Right lung (tissue), 5 donors: ENCODE measurements around the gene ADIPOR1. TPM values are rescaled to one million over a fixed set of nuclear protein-coding genes. Genes with fewer than 3 reads are reported as not detected.
"Not testable (repeated sequence)": the region's sequence is repeated elsewhere in the genome, so short reads cannot be mapped to it uniquely, and the experiment has no call there.

ENCODE experiments used
- DNase-seq, 2 donors: peaks; one replicate each; pipeline ENCODE4 v3.0.0-alpha.2; 2013
- polyA plus RNA-seq, 5 donors: library from polyadenylated mRNA; unstranded; fragments of 120-200 nt; gene quantifications; one replicate each; pipeline versions ENCODE4 v1.2.1 to v1.2.3, GENCODE V29; 2013; ENCODE audit warnings: inconsistent platforms in 1 of 5, low replicate concordance in 1 of 5; ENCODE audit not compliant: insufficient read length in 5 of 5, insufficient read depth in 1 of 5

The ADIPOR1 gene
- polyA plus RNA-seq, 5 donors, result 65.9 to 73.2 (median 68.1) TPM

- DNase-seq, result no peak
Observed at GRCh38 chr1:202941372-202941771, 16.7 kb downstream of the ADIPOR1 start.

DNA sequence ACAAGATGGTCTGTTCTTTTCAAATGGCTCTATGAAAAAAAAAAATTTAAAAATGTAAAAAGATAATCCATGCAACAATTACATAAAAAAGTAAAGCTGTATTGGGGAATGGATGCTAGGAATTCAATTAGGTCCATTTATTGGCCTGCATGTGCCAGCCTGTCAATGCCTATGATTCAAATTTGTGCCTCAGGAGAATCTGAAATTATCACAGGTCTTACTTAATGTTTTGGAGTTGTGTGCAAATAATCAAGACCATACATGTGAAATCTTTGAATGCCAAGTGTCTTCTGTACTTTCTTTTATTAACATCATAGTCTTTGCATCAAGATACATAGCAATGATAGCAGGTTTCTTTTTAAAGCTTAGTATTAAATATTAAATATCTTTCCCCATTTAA lies 17.6 kb downstream of the ADIPOR1 start:
- no peak for DNase-seq

DNA sequence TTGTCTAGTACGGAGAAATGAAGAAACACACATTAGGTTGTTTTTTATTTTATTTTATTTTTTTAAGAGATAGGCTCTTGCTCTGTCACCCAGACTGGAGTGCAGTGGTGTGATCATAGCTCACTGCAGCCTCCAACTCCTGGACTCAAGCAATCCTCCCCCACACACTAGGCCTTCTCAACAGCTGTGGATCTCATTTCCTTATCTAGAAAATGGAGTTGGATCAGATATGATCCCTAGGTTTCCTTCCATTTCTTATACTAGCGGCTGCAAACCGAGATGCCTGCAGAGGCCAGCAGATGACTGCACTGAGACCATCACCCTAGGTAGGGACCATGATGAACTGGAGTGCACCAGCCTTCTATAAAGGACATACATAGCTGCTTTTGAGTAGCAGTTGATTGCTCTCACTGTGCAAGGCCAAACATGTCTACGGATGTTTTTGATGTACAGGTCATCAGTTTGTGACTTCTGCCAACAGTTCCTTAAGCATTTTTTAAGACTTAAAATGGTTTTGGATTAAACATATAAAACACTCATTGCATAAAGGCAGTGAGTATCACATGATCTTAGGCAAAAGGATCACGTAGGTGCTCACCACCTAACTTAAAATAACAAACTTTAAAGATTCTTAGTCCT lies 19.7 kb downstream of the ADIPOR1 start:
- no peak for DNase-seq

GRCh38 chr1:202936409-202936808 lies 21.7 kb downstream of the ADIPOR1 start:
- not testable (repeated sequence) for DNase-seq

DNA sequence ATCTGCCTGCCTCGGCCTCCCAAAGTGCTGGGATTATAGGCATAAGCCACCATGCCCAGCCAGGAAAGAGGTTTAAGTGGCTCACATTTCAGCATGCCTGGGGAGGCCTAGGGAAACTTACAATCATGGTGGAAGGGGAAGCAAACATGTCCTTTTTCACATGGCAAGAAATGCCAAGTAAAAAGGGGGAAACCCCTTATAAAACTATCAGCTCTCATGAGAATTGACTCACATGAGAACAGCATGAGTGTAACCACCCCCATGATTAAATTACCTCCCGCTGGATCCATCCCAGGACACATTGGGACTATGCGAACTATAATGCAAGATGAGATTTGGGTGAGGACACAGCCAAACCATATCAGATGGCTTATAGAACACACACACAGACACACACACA lies 22.3 kb downstream of the ADIPOR1 start:
- no peak for DNase-seq

DNA sequence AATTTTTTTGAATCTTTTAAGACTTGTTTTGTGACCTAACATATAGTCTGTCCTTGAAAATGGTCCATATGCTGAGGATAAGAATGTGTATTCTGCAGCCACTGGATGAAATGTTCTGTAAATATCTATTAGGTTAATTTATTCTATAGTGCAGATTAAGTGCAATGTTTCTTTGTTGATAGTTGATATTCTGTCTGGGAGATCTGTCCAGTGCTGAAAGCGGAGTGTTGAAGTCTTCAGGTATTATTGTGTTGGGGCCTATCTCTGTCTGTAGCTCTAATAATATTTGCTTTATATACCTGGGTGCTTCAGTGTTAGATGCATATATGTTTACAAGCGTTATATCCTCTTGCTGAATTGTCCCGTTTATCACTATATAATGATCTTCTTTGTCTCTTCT lies 23.4 kb downstream of the ADIPOR1 start:
- DNase-seq, result no peak

- no peak for DNase-seq
Observed at GRCh38 chr1:202932476-202932875, 25.6 kb downstream of the ADIPOR1 start.

DNA sequence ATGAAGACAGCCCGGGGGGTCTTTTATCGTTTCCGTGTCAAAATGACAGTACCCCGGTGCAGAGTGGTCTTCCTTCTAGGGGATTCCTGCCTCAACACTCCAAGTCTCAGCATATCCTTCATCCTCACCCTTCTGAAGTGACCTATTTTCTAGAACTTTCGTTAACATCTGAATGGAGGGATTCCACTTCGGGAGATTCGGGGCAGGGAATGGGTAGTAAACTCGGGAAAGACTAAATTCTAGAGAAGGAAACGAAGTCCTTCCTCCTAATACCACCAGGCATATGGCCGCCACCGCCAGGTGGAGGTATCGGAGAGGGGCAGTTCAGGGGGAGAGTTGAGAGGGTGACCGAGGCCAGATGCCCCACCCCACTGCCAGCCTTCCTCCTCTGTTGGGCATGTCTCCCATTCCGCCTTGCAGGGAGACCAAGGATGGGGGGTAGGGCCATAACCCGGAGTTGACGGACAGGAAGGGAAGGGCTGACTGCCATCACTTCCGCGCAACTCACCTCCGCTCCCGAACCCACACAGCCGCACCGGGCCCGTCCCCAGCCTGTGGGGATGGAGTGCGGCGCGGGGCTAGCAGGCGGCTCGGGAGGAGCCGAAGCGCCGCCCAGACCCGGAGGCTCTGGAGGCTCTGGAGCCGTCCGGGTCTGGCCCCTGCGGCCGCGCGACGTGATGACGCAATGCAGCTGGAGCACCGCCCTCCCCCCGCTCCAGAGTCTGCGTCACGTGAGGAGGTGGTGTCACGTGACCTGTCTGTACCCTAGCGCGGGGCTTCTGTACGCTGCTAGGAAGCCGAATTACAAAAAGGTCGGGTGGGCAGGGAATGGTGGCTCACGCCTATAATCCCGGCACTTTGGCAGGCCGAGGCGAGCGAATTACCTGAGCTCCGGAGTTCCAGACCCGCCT lies 31.3 kb downstream of the ADIPOR1 start, which contains the start of gene KLHL12:
Gene KLHL12 (minus strand): TSS at position 654 of the 911 bp plus-strand sequence. CDS start 2,072 bp downstream, outside the sequence.
- DNase-seq, result peak; percentile 97

GRCh38 chr1:202923533-202923932 lies 34.6 kb downstream of the ADIPOR1 start:
- DNase-seq, result no peak

DNA sequence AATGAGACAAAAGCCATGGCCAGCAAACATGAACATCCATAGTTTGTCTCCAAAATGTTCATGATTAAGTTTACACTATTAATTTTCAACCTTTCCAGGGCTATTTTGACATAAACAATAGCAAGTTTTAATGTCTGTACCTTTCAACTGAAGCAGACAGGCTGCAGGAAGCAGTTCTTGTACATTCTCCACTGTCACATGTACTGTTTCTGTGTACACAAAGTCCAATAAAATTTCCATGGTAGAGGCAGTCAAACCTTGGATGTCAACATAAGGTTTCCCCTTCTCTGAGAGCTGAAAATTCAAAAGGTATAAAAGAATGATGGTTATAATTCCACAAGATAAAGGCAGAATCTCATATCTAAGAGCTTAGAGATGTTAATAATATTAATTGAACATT lies 38.5 kb downstream of the ADIPOR1 start:
- DNase-seq, result no peak

GRCh38 chr1:202915146-202915545 lies 43.0 kb downstream of the ADIPOR1 start:
- DNase-seq, result no peak

DNA sequence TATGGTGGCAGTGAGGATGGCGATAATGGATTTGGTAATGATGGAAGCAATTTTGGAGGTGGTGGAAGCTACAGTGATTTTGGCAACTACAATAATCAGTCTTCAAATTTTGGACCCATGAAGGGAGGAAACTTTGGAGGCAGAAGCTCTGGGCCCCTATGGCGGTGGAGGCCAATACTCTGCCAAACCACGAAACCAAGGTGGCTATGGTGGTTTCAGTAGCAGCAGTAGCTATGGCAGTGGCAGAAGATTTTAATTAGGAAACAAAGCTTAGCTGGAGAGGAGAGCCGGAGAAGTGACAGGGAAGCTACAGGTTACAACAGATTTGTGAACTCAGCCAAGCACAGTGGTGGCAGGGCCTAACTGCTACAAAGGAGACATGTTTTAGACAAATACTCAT lies 45.6 kb downstream of the ADIPOR1 start:
- not testable (repeated sequence) for DNase-seq

GRCh38 chr1:202909494-202909893 lies 48.6 kb downstream of the ADIPOR1 start:
- no peak for DNase-seq

DNA sequence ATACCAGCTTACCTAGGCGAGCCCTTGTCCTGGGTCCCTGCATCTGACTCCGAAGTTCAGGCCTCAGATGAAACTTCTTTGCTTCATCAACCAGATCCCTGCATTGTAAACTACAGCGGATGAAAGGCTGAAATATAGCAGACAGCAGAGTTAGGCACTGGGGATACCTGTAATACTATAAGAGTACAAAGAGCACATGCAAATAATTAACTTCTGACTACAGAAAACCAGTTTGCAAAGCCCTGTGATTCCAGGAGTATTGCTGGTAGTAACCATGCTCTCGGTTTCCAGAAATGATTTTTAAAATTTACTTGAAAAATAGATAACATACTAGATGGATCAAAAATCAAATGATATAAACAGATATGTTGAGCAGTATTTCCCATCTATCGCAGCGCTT lies 49.1 kb downstream of the ADIPOR1 start:
- DNase-seq, result no peak

- DNase-seq, result no peak
Observed at GRCh38 chr1:202905331-202905730, 52.8 kb downstream of the ADIPOR1 start.

- DNase-seq, result not testable (repeated sequence)
Observed at GRCh38 chr1:202903808-202904207, 54.3 kb downstream of the ADIPOR1 start.

DNA sequence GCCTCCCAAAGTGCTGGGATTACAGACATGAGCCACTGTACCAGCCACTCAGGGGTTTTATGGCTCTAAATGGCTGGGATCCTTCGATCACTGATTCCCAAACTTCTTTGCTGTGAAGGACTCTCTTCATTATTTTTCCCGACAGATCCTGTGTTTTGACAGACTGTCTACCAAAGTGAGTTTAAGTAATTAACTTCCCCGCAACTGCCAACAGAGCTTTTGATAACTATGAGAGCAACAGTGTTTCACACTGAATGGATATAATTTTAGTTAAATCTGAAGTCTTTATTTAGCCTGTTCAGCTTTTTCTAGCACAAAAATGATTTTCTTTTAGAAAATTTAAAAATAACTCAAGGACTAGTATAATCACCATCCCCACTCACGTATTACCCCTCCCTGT lies 56.6 kb downstream of the ADIPOR1 start:
- DNase-seq, result no peak

GRCh38 chr1:202892501-202892900 lies 65.6 kb downstream of the ADIPOR1 start:
- no peak for DNase-seq

Other genes starting within 250 kb of the ADIPOR1 start
- gene SYT2, start 247.9 kb downstream of the ADIPOR1 start, polyA plus RNA-seq, result 1 to 10 TPM; 2.1 to 4.5 (median 3.6) TPM
- 100 to 1,000 TPM in 4 of 5 donors, 10 to 100 TPM in 1; 81.0 to 121 (median 107) TPM for gene KDM5B, start 149.9 kb downstream of the ADIPOR1 start, polyA plus RNA-seq
- 1 to 10 TPM; 1.4 to 3.4 (median 2.3) TPM for gene PCAT6, start 147.4 kb downstream of the ADIPOR1 start, polyA plus RNA-seq
- gene RABIF, start 69.2 kb downstream of the ADIPOR1 start, polyA plus RNA-seq, result 1 to 10 TPM; 7.3 to 9.7 (median 8.7) TPM
- 10 to 100 TPM; 29.4 to 39.6 (median 36.5) TPM for gene KLHL12, start 31.1 kb downstream of the ADIPOR1 start, polyA plus RNA-seq
- 10 to 100 TPM; 29.5 to 37.3 (median 33.2) TPM for gene CYB5R1, start 8.9 kb upstream of the ADIPOR1 start, polyA plus RNA-seq
- 10 to 100 TPM; 67.8 to 74.0 (median 71.2) TPM for gene TMEM183A, start 49.1 kb upstream of the ADIPOR1 start, polyA plus RNA-seq
- gene PPFIA4, start 68.2 kb upstream of the ADIPOR1 start, polyA plus RNA-seq, result 1 to 10 TPM; 2.9 to 5.3 (median 3.1) TPM
- 10 to 100 TPM in 1 of 5 donors, under 1 TPM in 2, not detected in 2; 0.08 to 20.2 (median 0.55) TPM for gene MYOG, start 127.7 kb upstream of the ADIPOR1 start, polyA plus RNA-seq
- 10 to 100 TPM in 3 of 5 donors, 1 to 10 TPM in 2; 2.4 to 17.2 (median 12.3) TPM for gene ADORA1, start 169.4 kb upstream of the ADIPOR1 start, polyA plus RNA-seq
- 10 to 100 TPM in 1 of 5 donors, under 1 TPM in 4; 0.08 to 14.4 (median 0.13) TPM for gene MYBPH, start 217.5 kb upstream of the ADIPOR1 start, polyA plus RNA-seq
- gene CHI3L1, start 228.4 kb upstream of the ADIPOR1 start, polyA plus RNA-seq, result 1 to 10 TPM in 1 of 5 donors, under 1 TPM in 4; 0.43 to 1.6 (median 0.64) TPM